H7 (cell line): Measurements from ENCODE around the gene ZNF784. TPM values are rescaled to one million over a fixed set of nuclear protein-coding genes. Genes with fewer than 3 reads are reported as not detected.
A peak's percentile ranks its signal among the peaks of the same experiment; 100 is the strongest.

Source experiments
- DNase-seq: peaks from one replicate; pipeline ENCODE4 v3.0.0; 2012
- H3K27me3 ChIP-seq: 2 replicates; pipeline ENCODE4 v1.6.0; 2011; ENCODE audit warnings: mild to moderate bottlenecking, low read length; ENCODE audit not compliant: control insufficient read depth, insufficient read depth
- H3K36me3 ChIP-seq: replicated peaks from 2 replicates; pipeline ENCODE4 v1.5.1; 2011; ENCODE audit warnings: low read length; ENCODE audit not compliant: control insufficient read depth, insufficient read depth
- H3K4me3 ChIP-seq: 2 replicates; pipeline ENCODE4 v1.5.1; 2011; ENCODE audit warnings: low read depth, mild to moderate bottlenecking, control low read depth, low read length, moderate library complexity; ENCODE audit not compliant: insufficient read depth
- total RNA-seq: library from RNA; depleted of rRNA; stranded (reverse); fragments of >200 nt; shearing (Covaris generic); gene quantifications from 2 replicates; pipeline ENCODE4 v1.2.3, GENCODE V29; 2014

Gene ZNF784
- total RNA-seq, 1 experiment from 2014 or later, result 12.5 TPM

DNA sequence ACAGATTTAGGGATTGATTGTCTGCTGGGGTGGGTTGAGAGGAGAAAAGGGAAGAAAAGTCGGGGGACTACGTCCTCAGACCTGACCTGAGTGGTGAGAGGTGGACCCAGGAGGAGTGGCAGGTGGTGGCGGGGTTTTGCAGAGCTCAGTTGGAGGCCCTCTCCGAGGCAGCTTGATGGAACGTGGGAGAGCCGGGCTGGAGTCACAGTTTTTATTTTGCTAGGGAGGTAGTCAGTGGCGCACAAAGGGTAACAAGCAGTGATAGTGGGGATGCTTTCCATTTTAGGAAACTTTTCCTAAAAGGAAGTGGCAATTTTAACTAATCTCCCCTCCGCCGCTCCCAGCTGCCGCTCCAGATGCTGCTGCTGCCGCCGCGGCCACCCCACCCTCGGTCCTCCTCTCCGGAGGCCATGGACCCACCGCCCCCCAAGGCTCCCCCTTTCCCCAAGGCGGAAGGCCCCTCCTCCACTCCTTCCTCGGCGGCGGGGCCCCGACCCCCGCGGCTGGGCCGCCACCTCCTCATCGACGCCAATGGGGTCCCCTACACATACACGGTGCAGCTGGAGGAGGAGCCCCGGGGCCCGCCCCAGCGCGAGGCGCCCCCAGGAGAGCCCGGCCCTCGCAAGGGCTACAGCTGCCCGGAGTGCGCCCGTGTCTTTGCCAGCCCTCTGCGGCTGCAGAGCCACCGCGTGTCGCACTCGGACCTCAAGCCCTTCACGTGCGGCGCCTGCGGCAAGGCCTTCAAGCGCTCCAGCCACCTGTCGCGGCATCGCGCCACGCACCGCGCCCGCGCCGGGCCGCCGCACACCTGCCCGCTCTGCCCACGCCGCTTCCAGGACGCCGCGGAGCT lies 18.0 kb upstream of the ZNF784 start:
- Histone ChIP-seq H3K27me3 (no peaks in the 10 kb centered on the region), H3K36me3 (peaks cover 10% of the 10 kb centered on the region), H3K4me3 (peak overlapping the region; percentile 81)
- DNase-seq, result peak; percentile 87

DNA sequence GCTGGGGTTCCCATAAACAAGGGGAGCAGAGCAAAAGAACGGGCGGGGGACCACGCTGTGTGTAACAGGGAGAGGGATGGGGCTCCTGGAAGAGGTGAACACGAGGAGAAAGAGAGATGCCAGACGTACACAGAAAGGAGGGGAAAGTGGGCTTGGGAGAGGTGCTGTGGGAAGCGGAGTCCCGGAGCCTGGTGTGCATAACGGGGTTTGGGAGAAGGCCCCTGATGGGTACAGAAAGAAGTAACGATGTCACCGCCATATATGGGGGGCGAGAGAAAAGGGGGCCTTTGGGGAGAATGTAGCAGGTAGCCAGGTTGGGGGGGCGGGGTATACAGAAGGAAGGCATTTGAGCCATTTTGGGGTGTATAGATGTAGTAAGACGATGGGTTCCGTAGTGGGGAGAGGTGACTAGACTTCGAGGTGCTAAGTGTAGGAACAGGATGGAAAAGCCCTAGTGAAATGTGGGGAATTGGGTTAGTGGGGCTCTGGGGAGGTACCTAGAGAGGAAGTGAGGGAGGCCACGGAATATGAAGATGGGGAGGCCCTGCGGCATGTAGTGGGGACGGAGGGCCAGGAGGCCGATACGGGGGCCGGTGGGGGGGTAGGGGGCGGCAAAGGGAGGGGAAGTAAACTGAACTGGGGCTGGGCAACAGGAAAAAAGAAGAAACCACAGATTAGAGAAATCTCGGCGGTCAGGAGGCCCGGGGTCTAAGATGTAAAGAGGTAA lies 17.2 kb upstream of the ZNF784 start:
- Histone ChIP-seq H3K27me3 (no peaks in the 10 kb centered on the region), H3K36me3 (peaks cover 10% of the 10 kb centered on the region), H3K4me3 (peak overlapping the region; percentile 81)
- peak; percentile 73 for DNase-seq

DNA sequence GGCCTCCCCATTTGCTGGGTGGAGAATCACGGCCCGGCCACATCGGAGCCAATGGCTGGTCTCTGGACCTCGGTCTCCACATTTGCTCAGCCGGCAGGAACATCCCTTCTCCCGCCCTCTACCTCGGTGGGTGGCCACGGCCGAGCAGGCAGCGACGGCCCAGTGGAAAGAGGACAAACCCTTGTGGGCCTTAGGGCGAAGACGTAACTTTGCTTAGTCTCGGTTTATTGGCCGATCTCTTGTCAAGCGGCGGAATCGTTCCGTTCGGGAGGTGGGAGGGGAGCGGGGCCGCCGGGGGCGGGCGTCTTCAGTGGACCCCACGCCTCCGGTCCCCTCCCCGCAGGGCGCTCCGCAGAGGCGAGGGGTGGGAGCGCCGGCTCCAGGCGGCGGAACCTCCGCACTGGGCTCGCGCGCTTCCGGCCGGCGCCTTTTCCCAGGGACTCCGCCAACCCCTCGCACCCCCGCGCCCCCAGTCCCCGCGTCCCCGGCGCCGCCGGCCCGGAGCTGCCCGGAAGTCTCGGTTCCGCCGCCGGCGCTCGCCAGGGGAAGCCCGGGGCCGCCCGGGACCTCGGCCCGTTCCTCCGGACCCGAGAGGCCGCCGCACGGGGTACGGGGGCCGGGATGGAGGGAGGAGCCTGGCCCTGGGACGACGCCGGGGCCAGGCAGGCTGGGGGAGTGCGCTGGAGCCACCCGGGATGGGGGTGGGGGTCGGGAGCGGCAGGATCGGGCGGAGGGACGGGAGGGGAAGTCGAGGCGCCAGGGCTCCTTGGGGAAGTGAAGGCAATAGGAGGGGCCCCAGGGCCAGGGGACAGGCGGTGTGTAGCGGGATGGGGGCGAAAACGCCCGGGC lies 16.4 kb upstream of the ZNF784 start, which contains the start of gene ZNF580:
ZNF580 (plus strand) TSS at position 426 of the 849 bp plus-strand sequence. CDS start 1,507 bp downstream, outside the sequence.
- H3K4me3 ChIP-seq, result peak within 1 kb of the TSS; percentile 81
- no peaks in the 10 kb centered on the region for H3K27me3 ChIP-seq
- DNase-seq, result peak; percentile 96
- H3K36me3 ChIP-seq, result peaks cover 10% of the 10 kb centered on the region

DNA sequence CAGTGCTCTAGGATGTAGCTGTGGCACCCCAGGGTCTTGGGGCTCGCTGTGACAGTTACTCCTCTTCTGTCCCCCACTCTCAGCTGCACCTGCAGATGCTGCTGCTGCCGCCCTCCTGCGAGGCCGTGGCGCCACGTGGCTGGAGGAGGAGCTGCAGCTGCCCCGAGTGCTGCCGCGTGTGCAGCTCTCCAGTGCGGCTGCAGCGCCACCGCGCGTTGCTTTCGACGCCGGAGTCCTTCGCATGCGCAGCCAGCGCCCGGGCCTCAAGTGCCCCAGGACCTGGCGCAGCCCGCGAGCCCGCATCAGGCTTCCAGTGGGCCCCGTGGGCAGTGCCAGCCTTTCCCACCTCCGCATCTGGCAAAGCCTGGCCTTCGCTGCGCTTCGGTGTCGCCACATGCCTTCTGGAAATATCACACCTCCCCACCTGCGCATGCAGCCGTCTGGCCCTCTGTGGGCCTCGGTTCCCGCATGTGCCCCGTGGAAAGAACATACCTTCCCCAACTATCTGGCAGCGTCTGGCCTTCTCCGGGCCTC lies 15.7 kb upstream of the ZNF784 start:
- H3K27me3 ChIP-seq, result no peaks in the 10 kb centered on the region
- peak; percentile 76 for DNase-seq
- peak overlapping the region; percentile 81 for H3K4me3 ChIP-seq
- H3K36me3 ChIP-seq, result peaks cover 5% of the 10 kb centered on the region

DNA sequence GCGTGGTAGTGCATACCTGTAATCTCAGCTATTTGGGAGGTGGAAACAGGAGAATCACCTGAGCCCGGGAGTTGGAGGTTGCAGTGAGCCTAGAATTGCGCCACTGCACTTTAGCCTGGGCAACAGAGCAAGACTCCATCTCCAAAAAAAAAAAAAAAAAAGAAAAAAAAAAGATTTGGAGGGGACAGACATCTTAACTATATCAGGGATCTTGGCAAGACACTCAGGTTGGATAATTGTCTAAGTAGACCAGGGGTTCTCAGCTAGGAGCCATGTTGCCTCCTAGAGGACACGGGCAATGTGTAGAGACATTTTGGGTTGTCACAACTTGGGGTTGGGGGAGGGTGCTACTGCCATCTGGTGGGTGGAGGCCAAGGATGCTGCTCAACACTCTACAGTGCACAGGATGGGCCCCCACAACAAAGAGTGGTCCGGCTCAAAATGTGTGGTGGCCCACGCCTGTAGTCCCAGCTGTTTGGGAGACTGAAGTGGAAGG lies 14.5 kb upstream of the ZNF784 start:
- H3K36me3 ChIP-seq, result no peaks in the 10 kb centered on the region; the same call in none of the 2 replicates
- no peak overlapping the region for H3K4me3 ChIP-seq
- no peaks in the 10 kb centered on the region for H3K27me3 ChIP-seq
- DNase-seq, result peak; percentile 69

DNA sequence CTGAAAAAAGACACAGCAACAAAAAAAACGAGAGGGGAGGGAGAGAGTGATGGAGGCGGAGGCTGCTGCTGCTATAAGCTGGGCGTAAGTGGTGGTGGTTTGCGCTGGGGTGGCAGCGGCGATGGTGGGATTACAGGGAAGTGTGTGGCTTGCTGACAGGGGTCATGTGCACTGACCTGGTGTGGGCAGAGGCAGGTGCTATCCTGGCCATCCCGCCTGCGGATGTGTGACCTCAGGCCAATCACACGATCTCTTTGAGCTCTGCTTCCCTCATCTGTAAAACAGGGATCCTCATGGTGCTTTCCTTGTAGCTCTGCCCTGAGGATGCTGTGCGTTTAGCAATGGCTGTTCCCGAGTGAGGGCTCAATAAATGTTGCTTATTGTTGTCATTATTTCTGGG lies 13.2 kb upstream of the ZNF784 start:
- DNase-seq, result no peak
- H3K27me3 ChIP-seq, result no peaks in the 10 kb centered on the region
- H3K36me3 ChIP-seq, result no peaks in the 10 kb centered on the region; the same call in none of the 2 replicates
- H3K4me3 ChIP-seq, result no peak overlapping the region

DNA sequence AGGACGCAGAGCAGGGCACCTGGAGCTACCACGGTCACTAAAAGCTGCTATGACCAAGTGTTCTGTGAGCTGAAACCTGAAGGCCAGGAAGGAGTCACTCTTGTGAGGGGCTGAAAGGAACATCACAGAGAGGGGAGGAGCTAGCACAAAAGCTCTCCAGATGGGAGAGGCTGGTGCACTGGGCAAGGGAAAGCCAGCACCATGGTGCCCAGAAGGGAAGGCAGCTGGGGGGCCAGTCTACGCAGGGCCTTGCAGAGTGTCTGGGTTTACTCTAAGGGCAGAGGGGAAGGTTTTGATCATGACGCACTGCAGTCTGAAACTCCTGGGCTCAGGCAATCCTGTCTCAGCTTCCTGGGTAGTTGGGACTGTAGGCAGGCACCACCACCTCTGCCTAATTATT lies 12.4 kb upstream of the ZNF784 start:
- no peaks in the 10 kb centered on the region for H3K27me3 ChIP-seq
- H3K36me3 ChIP-seq, result no peaks in the 10 kb centered on the region; the same call in none of the 2 replicates
- no peak for DNase-seq
- H3K4me3 ChIP-seq, result no peak overlapping the region

DNA sequence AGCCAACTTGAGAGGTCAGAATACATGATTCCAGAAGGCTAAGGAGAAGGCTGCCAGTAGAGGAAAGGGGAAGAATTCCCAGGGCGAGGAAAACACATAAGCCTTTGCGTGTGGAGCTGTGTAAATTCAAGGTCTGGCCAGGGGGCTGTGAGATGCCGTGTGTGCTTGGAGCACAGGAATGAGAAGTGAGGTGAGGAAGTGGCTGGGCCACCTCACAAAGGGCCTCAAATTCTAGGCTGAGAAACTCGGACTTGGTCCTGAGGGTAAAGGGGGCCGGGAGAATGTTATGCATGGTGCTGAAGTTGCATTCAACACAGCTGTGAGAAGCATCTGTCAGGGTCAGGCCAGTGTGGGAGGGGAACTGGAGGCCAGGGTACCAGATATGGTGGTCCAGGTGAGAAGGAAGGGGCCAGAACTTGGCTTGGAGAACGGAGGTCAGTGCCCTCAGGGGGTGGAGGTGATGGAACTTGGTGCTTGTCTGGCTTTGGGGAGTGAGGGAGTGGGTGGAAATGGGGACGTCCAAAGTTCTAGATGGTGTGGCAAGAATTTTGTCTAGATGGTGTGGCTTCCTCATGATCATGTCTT lies 11.6 kb upstream of the ZNF784 start:
- no peaks in the 10 kb centered on the region for H3K27me3 ChIP-seq
- H3K36me3 ChIP-seq, result no peaks in the 10 kb centered on the region; the same call in none of the 2 replicates

DNA sequence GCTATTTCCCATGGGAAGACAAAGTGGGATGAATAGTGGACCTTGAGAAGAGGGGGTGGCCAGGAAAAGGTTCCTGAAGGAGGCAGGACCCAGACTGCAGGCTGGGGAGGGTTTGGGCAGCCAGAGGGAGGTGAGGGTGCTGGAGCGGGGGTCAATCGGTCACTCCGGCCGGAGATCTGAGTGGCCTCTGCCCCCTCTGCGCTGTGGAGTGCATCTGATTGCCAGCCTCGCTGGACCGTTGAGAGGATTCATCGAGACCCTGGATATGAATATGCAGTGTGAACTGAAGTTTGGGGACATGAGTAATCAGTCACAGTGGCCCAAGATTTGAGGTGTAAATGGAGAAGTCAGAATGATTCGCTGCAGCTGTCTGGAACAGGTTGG lies 11.0 kb upstream of the ZNF784 start:
- no peaks in the 10 kb centered on the region for H3K27me3 ChIP-seq
- no peaks in the 10 kb centered on the region; the same call in none of the 2 replicates for H3K36me3 ChIP-seq
- DNase-seq, result no peak
- H3K4me3 ChIP-seq, result peak overlapping the region; percentile 92

More for the DNA sequence above, 11.6 kb upstream of the ZNF784 start:
- peak; percentile 17 for DNase-seq
- peak overlapping the region; percentile 92 for H3K4me3 ChIP-seq

DNA sequence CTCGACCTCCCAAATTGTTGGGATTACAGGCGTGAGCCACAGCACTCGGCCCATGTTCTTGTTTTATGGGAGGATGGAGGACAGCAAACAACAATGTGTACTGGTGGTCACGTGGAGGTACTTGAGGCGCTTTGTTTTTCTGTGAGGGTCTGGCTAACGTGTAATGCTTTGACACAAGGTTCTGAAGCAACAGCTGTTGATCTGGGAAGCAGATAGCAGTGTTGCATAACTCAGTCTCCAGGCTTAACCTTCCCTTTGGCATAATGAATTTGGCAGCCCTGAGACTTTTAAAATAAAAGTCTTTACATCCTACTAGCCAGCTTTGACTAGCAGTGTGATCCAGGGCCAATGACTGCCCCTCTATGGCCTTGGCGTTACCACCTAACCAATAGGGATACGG lies 9.5 kb upstream of the ZNF784 start:
- no peak overlapping the region for H3K4me3 ChIP-seq
- peak; percentile 16 for DNase-seq
- H3K27me3 ChIP-seq, result no peaks in the 10 kb centered on the region
- no peaks in the 10 kb centered on the region; the same call in none of the 2 replicates for H3K36me3 ChIP-seq

DNA sequence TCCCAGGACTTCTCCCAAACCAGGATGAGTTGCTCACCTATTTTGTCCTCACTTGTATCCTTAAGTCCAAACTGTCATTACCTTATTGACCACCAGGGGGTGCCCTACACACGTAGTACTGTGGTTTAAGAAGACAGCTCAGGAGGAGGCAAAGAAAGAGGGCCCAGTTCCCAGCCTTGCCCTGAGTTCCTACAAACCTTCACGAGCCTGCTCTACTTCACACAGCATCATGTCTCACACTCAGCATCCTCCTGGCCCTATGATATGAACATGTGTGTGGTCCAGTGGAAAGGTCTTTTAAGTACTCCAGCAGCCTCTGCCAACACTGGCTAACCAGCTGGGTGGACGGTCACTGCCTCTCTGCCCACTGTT lies 8.1 kb upstream of the ZNF784 start:
- Histone ChIP-seq H3K36me3 (no peaks in the 10 kb centered on the region; the same call in none of the 2 replicates), H3K4me3 (no peak overlapping the region), H3K27me3 (no peaks in the 10 kb centered on the region)
- peak; percentile 79 for DNase-seq

DNA sequence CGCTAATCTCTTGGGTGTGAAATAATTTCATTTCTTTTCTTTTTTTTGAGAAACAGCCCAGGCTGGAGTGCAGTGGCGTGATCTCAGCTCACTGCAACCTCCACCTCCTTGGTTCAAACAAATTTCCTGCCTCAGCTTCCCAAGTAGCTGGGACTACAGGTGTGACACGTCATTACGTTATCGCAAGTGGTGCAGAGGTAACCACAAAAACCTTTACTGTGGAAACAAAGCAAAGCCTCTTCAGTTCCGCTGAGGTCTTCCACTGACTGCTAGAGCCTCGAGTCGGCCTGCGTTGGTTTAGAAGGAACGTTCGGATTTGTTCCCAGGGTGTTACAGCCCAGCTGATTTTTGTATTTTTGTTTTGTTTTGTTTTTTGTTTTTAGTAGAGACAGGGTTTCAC lies 2.0 kb upstream of the ZNF784 start:
- no peaks in the 10 kb centered on the region; the same call in 1 of the 2 replicates for H3K36me3 ChIP-seq
- no peaks in the 10 kb centered on the region for H3K27me3 ChIP-seq
- H3K4me3 ChIP-seq, result no peak overlapping the region

DNA sequence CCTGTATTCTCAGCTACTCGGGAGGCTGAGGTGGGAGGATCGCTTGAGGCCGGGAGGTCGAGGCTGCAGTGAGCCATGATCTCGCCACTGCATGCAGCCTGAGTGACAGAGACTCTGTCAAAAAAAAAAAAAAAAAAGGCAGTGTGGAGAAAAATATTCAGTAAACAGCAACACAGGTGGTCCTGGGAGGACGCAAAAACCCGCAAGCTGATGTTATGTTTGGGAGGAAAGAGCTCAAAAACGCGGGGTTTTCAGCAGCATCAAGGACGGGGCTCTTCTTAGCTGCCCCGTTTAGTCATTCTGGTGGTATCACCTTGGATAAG lies 599 bp upstream of the ZNF784 start:
- peak; percentile 11 for DNase-seq
- peaks cover 3% of the 10 kb centered on the region for H3K36me3 ChIP-seq
- H3K4me3 ChIP-seq, result peak overlapping the region; percentile 40
- no peaks in the 10 kb centered on the region for H3K27me3 ChIP-seq

More for the DNA sequence above, 2.0 kb upstream of the ZNF784 start:
- DNase-seq, result no peak
